Endothelial cell of umbilical vein (primary cell): ENCODE measurements around the gene VANGL2.
A peak's percentile ranks its signal among the peaks of the same experiment; 100 is the strongest.

ENCODE experiments used
- CTCF ChIP-seq, 2 donors: IDR thresholded peaks; 1 replicate in 1 of 2; 2 replicates in 1 of 2; pipeline ENCODE4 v1.5.1; 2011; ENCODE audit warnings: low read length in 2 of 2, mild to moderate bottlenecking in 2 of 2, moderate library complexity in 2 of 2, control low read depth in 1 of 2, inconsistent platforms in 1 of 2, low read depth in 1 of 2; ENCODE audit not compliant: insufficient read depth in 1 of 2; ENCODE audit errors: extremely low read depth in 1 of 2
- EZH2 ChIP-seq: IDR thresholded peaks from 2 replicates; pipeline ENCODE4 v1.6.1; 2012; ENCODE audit warnings: borderline replicate concordance, low read depth, mild to moderate bottlenecking, moderate library complexity, low read length, inconsistent platforms; ENCODE audit not compliant: severe bottlenecking
- FOS ChIP-seq: IDR thresholded peaks from 2 replicates; pipeline ENCODE4 v1.6.1; 2011; ENCODE audit warnings: mild to moderate bottlenecking, low read length, moderate library complexity, borderline replicate concordance; ENCODE audit not compliant: insufficient read depth
- GATA2 ChIP-seq: IDR thresholded peaks from 2 replicates; pipeline ENCODE4 v1.7.0; 2011; ENCODE audit warnings: low read depth, mild to moderate bottlenecking, moderate library complexity, mixed read lengths, low read length; ENCODE audit not compliant: insufficient read length, insufficient read depth
- JUN ChIP-seq: IDR thresholded peaks from 2 replicates; pipeline ENCODE4 v1.6.1; 2011; ENCODE audit warnings: borderline replicate concordance, low read depth; ENCODE audit not compliant: insufficient read length, insufficient read depth
- MAX ChIP-seq: IDR thresholded peaks from 2 replicates; pipeline ENCODE4 v1.6.1; 2011; ENCODE audit not compliant: insufficient read depth, insufficient read length
- MYC ChIP-seq: IDR thresholded peaks from one replicate; pipeline ENCODE4 v1.6.1; 2011; ENCODE audit warnings: mild to moderate bottlenecking, low read depth, low read length
- POLR2A ChIP-seq: IDR thresholded peaks from 2 replicates; pipeline ENCODE4 v1.6.1; 2012; ENCODE audit warnings: low read depth, mild to moderate bottlenecking, control low read depth, low read length

- TF ChIP-seq CTCF (IDR thresholded peaks at IDR 0.05; ENCODE audit: extremely low read depth in 1 of 2, insufficient read depth in 1 of 2, low read depth in 1 of 2, low read length in 2 of 2) (peak; percentile 83 to 92), GATA2 (no peak), POLR2A (no peak), MYC (no peak), EZH2 (no peak), MAX (no peak), FOS (no peak), JUN (no peak)
These were observed 23.7 kb upstream of the VANGL2 start for GRCh38 chr1:160376525-160377131.
